H9 (cell line): ENCODE results near the gene NAV1. TPM values are rescaled to one million over a fixed set of nuclear protein-coding genes. Genes with fewer than 3 reads are reported as not detected.

Experiments
- DNase-seq: peaks from one replicate; pipeline ENCODE4 v3.0.0-alpha.2; 2017
- H2AFZ ChIP-seq: one replicate; pipeline ENCODE4 v1.6.1; 2013; ENCODE audit warnings: mild to moderate bottlenecking, low read length, control low read depth, moderate library complexity
- H2AK5ac ChIP-seq: 2 replicates; pipeline ENCODE4 v1.6.1; 2013; ENCODE audit warnings: low read length, control low read depth, mixed read lengths; ENCODE audit not compliant: insufficient read length
- H2BK120ac ChIP-seq: one replicate; pipeline ENCODE4 v1.6.1; 2013; ENCODE audit warnings: low read depth, mild to moderate bottlenecking, low read length, control low read depth, inconsistent platforms; ENCODE audit not compliant: poor library complexity, severe bottlenecking
- H2BK12ac ChIP-seq: 2 replicates; pipeline ENCODE4 v1.6.1; 2013; ENCODE audit warnings: low read length, control low read depth, mixed read lengths, low read depth; ENCODE audit not compliant: insufficient read length
- H2BK15ac ChIP-seq: 2 replicates; pipeline ENCODE4 v1.6.1; 2013; ENCODE audit warnings: low read depth, low read length, control low read depth
- H2BK20ac ChIP-seq: one replicate; pipeline ENCODE4 v1.6.1; 2013; ENCODE audit warnings: low read depth, mild to moderate bottlenecking, low read length, control low read depth, inconsistent platforms; ENCODE audit not compliant: poor library complexity, severe bottlenecking
- H2BK5ac ChIP-seq: 2 replicates; pipeline ENCODE4 v1.6.1; 2013; ENCODE audit warnings: low read length, control low read depth, mixed read lengths; ENCODE audit not compliant: insufficient read length
- H3K14ac ChIP-seq: 2 replicates; pipeline ENCODE4 v1.6.1; 2013; ENCODE audit warnings: low read length, control low read depth; ENCODE audit not compliant: insufficient read depth
- H3K18ac ChIP-seq: 2 replicates; pipeline ENCODE4 v1.6.1; 2013; ENCODE audit warnings: low read depth, mild to moderate bottlenecking, mixed read lengths, low read length, control low read depth; ENCODE audit not compliant: insufficient read length
- H3K23ac ChIP-seq: 2 replicates; pipeline ENCODE4 v1.6.1; 2013; ENCODE audit warnings: low read length, control low read depth, mixed read lengths, low read depth; ENCODE audit not compliant: insufficient read length
- H3K23me2 ChIP-seq: 2 replicates; pipeline ENCODE4 v1.6.1; 2013; ENCODE audit warnings: low read depth, mild to moderate bottlenecking, mixed read lengths, low read length, control low read depth; ENCODE audit not compliant: insufficient read length, poor library complexity, severe bottlenecking
- H3K27ac ChIP-seq: 2 replicates; pipeline ENCODE4 v1.5.1; 2013; ENCODE audit warnings: low read length, control low read depth, mixed read lengths, low read depth; ENCODE audit not compliant: insufficient read length
- H3K27me3 ChIP-seq: 2 replicates; pipeline ENCODE4 v1.6.1; 2013; ENCODE audit warnings: low read length, control low read depth, inconsistent platforms; ENCODE audit not compliant: insufficient read depth
- H3K4ac ChIP-seq: 2 replicates; pipeline ENCODE4 v1.6.1; 2013; ENCODE audit warnings: low read depth, mild to moderate bottlenecking, control low read depth, inconsistent platforms, low read length, moderate library complexity
- H3K4me1 ChIP-seq: 2 replicates; pipeline ENCODE4 v1.6.1; 2013; ENCODE audit warnings: low read length, control low read depth, inconsistent platforms; ENCODE audit not compliant: insufficient read depth
- H3K4me2 ChIP-seq: 2 replicates; pipeline ENCODE4 v1.6.1; 2013; ENCODE audit warnings: low read length, control low read depth, mixed read lengths; ENCODE audit not compliant: insufficient read length, insufficient read depth
- H3K56ac ChIP-seq: 2 replicates; pipeline ENCODE4 v1.6.1; 2013; ENCODE audit warnings: low read depth, mild to moderate bottlenecking, mixed read lengths, low read length, control low read depth; ENCODE audit not compliant: insufficient read length
- H3K79me1 ChIP-seq: 2 replicates; pipeline ENCODE4 v1.6.1; 2013; ENCODE audit warnings: low read depth, mild to moderate bottlenecking, moderate library complexity, low read length, control low read depth, inconsistent platforms; ENCODE audit not compliant: insufficient read depth, poor library complexity, severe bottlenecking
- H3K79me2 ChIP-seq: 2 replicates; pipeline ENCODE4 v1.6.1; 2013; ENCODE audit warnings: low read length, control low read depth, inconsistent platforms; ENCODE audit not compliant: insufficient read depth
- H3K9ac ChIP-seq: 2 replicates; pipeline ENCODE4 v1.6.1; 2013; ENCODE audit warnings: low read length, control low read depth, mixed read lengths; ENCODE audit not compliant: insufficient read length; ENCODE audit errors: extremely low read depth
- H3K9me3 ChIP-seq: one replicate; pipeline ENCODE4 v1.6.1; 2013; ENCODE audit warnings: low read depth, low read length, inconsistent platforms; ENCODE audit not compliant: control insufficient read depth
- H3T11ph ChIP-seq: one replicate; pipeline ENCODE4 v1.6.1; 2013; ENCODE audit warnings: mild to moderate bottlenecking, low read length, control low read depth, inconsistent platforms
- H4K20me1 ChIP-seq: one replicate; pipeline ENCODE4 v1.6.1; 2013; ENCODE audit not compliant: control insufficient read depth, insufficient read length, insufficient read depth
- H4K5ac ChIP-seq: 2 replicates; pipeline ENCODE4 v1.6.1; 2013; ENCODE audit warnings: low read depth, mild to moderate bottlenecking, mixed read lengths, low read length, control low read depth; ENCODE audit not compliant: insufficient read length
- H4K8ac ChIP-seq: replicated peaks from 2 replicates; pipeline ENCODE4 v1.6.1; 2013; ENCODE audit warnings: low read length, control low read depth, mixed read lengths, low read depth; ENCODE audit not compliant: insufficient read length
- H4K91ac ChIP-seq: 2 replicates; pipeline ENCODE4 v1.6.1; 2013; ENCODE audit warnings: low read depth, mild to moderate bottlenecking, moderate library complexity, mixed read lengths, low read length, control low read depth; ENCODE audit not compliant: insufficient read length
- H3K27ac Mint-ChIP-seq, 3 experiments: 2 replicates in 2 of 3; 3 replicates in 1 of 3; pipeline ENCODE4 v1.8.0; 2020 to 2021; ENCODE audit warnings: mixed read lengths in 3 of 3, mild to moderate bottlenecking in 1 of 3, moderate library complexity in 1 of 3
- H3K27me3 Mint-ChIP-seq: 2 replicates; pipeline ENCODE4 v1.8.0; 2021; ENCODE audit warnings: low read depth, mild to moderate bottlenecking, moderate library complexity, mixed read lengths
- H3K36me3 Mint-ChIP-seq, 3 experiments: 2 replicates in 2 of 3; 3 replicates in 1 of 3; pipeline ENCODE4 v1.8.0; 2020 to 2021; ENCODE audit warnings: low read depth in 3 of 3, mixed read lengths in 3 of 3; ENCODE audit not compliant: insufficient read depth in 1 of 3
- H3K4me1 Mint-ChIP-seq, 2 experiments: 2 replicates each; pipeline ENCODE4 v1.8.0; 2020; ENCODE audit warnings: mixed read lengths in 2 of 2
- H3K4me3 Mint-ChIP-seq, 2 experiments: 2 replicates in 1 of 2; 3 replicates in 1 of 2; pipeline ENCODE4 v1.8.0; 2020 to 2021; ENCODE audit warnings: mild to moderate bottlenecking in 2 of 2, mixed read lengths in 2 of 2, moderate library complexity in 1 of 2
- H3K9me3 Mint-ChIP-seq, 2 experiments: 2 replicates in 1 of 2; 3 replicates in 1 of 2; pipeline ENCODE4 v1.8.0; 2020; ENCODE audit warnings: mild to moderate bottlenecking in 2 of 2, mixed read lengths in 2 of 2, moderate library complexity in 1 of 2
- WGBS: extraction: QIAGEN DNeasy Blood & Tissue Kit; methylation state at CpG from one replicate; pipeline ENCODE4 v1.1.7; 2013; ENCODE audit warnings: missing lambda C conversion rate, low lambda C conversion rate, mixed read lengths; ENCODE audit not compliant: insufficient read length; ENCODE audit errors: extremely low coverage; 5-methylcytosine and 5-hydroxymethylcytosine counted together
- total RNA-seq: library from RNA; stranded (reverse); gene quantifications from 2 replicates; pipeline ENCODE4 v1.2.1, GENCODE V29; 2021
- TF ChIP-seq, protein P1 (sequence below): fragments of 200-600 bp; sonication (generic); conservative IDR thresholded peaks from 3 replicates; pipeline ENCODE4 v1.8.0; 2021; ENCODE audit warnings: antibody characterized with exemption, mild to moderate bottlenecking

NAV1 gene
- total RNA-seq, 1 experiment from 2014 or later = 20.5 TPM

DNA sequence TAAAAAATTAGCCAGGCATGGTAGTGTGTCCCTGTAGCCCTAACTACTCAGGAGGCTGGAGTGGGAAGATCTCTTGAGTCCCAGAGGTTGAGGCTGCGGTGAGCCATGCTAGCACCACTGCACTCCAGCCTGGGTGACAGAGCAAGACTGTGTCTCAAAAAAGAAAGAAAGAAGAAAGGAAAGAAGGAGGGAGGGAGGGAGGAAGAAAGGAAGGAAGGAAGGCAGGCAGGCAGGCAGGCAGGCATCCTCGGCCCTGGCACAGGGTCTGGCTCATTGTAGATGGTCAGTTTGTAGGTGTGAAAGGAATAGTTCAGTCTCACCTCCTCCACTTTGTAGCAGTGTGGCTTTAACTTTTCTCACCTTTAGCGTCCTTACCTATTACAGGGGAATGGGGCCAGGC, 25.0 kb downstream of the NAV1 start:
- H3K79me2 ChIP-seq = no peaks in the 10 kb centered on the region

More for the DNA sequence above, 25.0 kb downstream of the NAV1 start:
- H4K20me1 ChIP-seq = no peaks in the 10 kb centered on the region
- H4K91ac ChIP-seq = no peak overlapping the region
- no peak overlapping the region for H2AK5ac ChIP-seq
- no peaks in the 10 kb centered on the region for H3K9me3 Mint-ChIP-seq
- TF ChIP-seq, protein P1, sequence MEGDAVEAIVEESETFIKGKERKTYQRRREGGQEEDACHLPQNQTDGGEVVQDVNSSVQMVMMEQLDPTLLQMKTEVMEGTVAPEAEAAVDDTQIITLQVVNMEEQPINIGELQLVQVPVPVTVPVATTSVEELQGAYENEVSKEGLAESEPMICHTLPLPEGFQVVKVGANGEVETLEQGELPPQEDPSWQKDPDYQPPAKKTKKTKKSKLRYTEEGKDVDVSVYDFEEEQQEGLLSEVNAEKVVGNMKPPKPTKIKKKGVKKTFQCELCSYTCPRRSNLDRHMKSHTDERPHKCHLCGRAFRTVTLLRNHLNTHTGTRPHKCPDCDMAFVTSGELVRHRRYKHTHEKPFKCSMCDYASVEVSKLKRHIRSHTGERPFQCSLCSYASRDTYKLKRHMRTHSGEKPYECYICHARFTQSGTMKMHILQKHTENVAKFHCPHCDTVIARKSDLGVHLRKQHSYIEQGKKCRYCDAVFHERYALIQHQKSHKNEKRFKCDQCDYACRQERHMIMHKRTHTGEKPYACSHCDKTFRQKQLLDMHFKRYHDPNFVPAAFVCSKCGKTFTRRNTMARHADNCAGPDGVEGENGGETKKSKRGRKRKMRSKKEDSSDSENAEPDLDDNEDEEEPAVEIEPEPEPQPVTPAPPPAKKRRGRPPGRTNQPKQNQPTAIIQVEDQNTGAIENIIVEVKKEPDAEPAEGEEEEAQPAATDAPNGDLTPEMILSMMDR = no peak
- no peak for DNase-seq
- no peak overlapping the region for H2AFZ ChIP-seq
- no peak overlapping the region for H2BK5ac ChIP-seq
- H3K27me3 ChIP-seq = no peaks in the 10 kb centered on the region; the same call in 1 of the 2 replicates
- H3K4me2 ChIP-seq = no peak overlapping the region
- no peaks in the 10 kb centered on the region for H3K79me1 ChIP-seq
- H3K4ac ChIP-seq = no peak overlapping the region
- no peaks in the 10 kb centered on the region for H3K9me3 ChIP-seq
- H3K18ac ChIP-seq = no peak overlapping the region
- no peaks in the 10 kb centered on the region for H3K36me3 Mint-ChIP-seq
- H3K14ac ChIP-seq = no peak overlapping the region
- H3K4me3 Mint-ChIP-seq = no peak overlapping the region
- H2BK120ac ChIP-seq = no peak overlapping the region
- no peak overlapping the region for H3T11ph ChIP-seq
- no peak overlapping the region for H4K5ac ChIP-seq
- H3K4me1 ChIP-seq = no peaks in the 10 kb centered on the region
- H4K8ac ChIP-seq = no peak overlapping the region
- WGBS = no CpG with 5 or more reads among the region's 3 CpGs
- no peak overlapping the region for H2BK15ac ChIP-seq
- no peak overlapping the region for H3K27ac Mint-ChIP-seq
- no peak overlapping the region for H3K9ac ChIP-seq
- H3K56ac ChIP-seq = no peak overlapping the region
- no peak overlapping the region for H2BK20ac ChIP-seq
- no peaks in the 10 kb centered on the region for H3K23me2 ChIP-seq
- peaks cover 13% of the 10 kb centered on the region for H3K27me3 Mint-ChIP-seq
- H3K23ac ChIP-seq = no peak overlapping the region
- no peak overlapping the region for H2BK12ac ChIP-seq
- H3K27ac ChIP-seq = no peak overlapping the region
- peaks cover 7 to 22% of the 10 kb centered on the region in 2 experiments for H3K4me1 Mint-ChIP-seq
